Limb (tissue), 2 donors: ENCODE measurements around the gene SLC52A1.

Source experiments
- DNase-seq, 2 donors: peaks; one replicate each; pipeline ENCODE4 v3.0.0-alpha.2; 2016; ENCODE audit errors: extremely low spot score in 2 of 2

Gene SLC52A1

GRCh38 chr17:4987767-4988567, 47.3 kb downstream of the SLC52A1 start:
- peak; percentile 7 to 49 for DNase-seq

GRCh38 chr17:4986951-4987766, 48.1 kb downstream of the SLC52A1 start, which contains the start of gene CAMTA2:
Gene CAMTA2 (minus strand): TSS chr17:4987675. CDS start chr17:4986222, 1,453 bp downstream.
- peak; percentile 73 to 90 for DNase-seq

- no peak for DNase-seq
Measured at GRCh38 chr17:4986403-4986802, 48.8 kb downstream of the SLC52A1 start.
